GM12874 (cell line): ENCODE measurements around the gene DIAPH2.

ENCODE experiments used
- CTCF ChIP-seq: IDR thresholded peaks from 2 replicates; pipeline ENCODE4 v1.5.1; 2011; ENCODE audit warnings: low read depth, mild to moderate bottlenecking, control low read depth, low read length, moderate library complexity; ENCODE audit not compliant: insufficient read depth

The DIAPH2 gene

GRCh38 chrX:97461763-97462162 is 777.1 kb downstream of the DIAPH2 start:
- no peak for TF ChIP-seq CTCF

GRCh38 chrX:97471071-97471470 is 786.4 kb downstream of the DIAPH2 start:
- TF ChIP-seq CTCF: no peak

- TF ChIP-seq CTCF: no peak
Observed at GRCh38 chrX:97474933-97475332, 790.3 kb downstream of the DIAPH2 start.

- no peak for TF ChIP-seq CTCF
Observed at GRCh38 chrX:97479106-97479890, 794.7 kb downstream of the DIAPH2 start.

DNA sequence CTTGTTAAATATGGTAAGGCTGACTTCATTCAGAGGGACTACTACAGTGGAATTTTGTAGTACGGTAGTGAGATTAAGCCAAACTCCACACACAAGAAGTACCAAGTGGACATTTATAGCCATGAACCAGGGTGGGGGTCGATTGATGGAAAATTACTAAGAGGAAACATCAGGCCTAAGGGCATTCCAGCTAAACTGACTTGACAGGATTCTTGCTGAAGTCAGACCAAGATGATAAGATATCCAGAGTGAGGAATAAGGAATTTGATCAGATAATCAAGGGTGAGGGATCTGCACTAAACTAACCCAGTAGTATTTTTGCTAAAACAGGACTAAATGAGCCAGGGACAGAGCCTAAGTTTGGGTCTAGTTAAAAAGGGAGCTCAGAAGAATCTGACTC is 796.6 kb downstream of the DIAPH2 start:
- TF ChIP-seq CTCF: no peak

- TF ChIP-seq CTCF: no peak
Observed at GRCh38 chrX:97482666-97483300, 798.1 kb downstream of the DIAPH2 start.

- TF ChIP-seq CTCF: no peak
Observed at GRCh38 chrX:97490656-97491055, 806.0 kb downstream of the DIAPH2 start.
